CD4-positive, alpha-beta T cell treated with Interleukin-15 for 4 hours (primary cell): ENCODE data around the gene HOXB3.
"Not testable (repeated sequence)": the region's sequence is repeated elsewhere in the genome, so short reads cannot be mapped to it uniquely, and the experiment has no call there.

Experiments
- DNase-seq: peaks from one replicate; pipeline ENCODE4 v3.0.0-alpha.2; 2020; ENCODE audit warnings: low spot score

The HOXB3 gene

DNA sequence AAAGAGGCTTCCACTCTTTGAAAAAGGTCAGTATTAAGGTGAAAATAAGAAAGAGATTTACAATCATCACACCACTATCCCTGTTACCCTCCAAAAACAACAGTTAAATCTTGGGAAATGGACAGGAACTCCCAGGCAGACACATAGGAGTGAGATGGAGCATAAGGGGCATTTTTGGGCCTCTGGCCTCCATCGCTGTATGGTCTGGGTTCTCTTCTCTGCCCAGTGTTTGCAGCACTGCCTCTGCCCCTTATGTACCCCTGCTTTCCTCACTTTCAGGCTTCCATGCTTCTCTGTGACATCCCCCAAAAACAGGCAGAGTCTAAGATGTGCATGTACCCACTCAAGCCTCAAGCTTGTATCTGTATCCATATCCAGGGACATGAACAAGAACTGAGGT, 44.5 kb downstream of the HOXB3 start:
- DNase-seq: no peak

DNA sequence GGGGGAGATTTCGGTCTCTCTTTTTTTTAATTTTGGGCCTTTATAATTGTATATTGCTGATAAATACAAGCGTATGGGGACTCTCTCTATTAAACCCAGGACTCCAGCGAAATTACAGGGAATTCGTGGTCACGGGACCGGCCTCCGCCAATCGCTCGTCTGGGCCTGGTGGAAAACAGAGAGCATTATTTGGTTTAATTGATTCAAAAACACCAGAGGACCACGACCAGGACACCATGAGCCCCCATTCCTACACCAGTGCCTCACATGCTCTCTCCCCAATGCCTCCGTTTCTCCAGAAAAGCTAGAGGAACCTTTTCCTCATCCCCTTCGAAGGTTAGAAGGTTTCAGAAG, 45.0 kb downstream of the HOXB3 start, which contains the start of gene HOXB2:
TSS of gene HOXB2 (minus strand) at position 88 of the 354 bp plus-strand sequence. CDS start 198 bp downstream, outside the sequence.
- DNase-seq: no peak

DNA sequence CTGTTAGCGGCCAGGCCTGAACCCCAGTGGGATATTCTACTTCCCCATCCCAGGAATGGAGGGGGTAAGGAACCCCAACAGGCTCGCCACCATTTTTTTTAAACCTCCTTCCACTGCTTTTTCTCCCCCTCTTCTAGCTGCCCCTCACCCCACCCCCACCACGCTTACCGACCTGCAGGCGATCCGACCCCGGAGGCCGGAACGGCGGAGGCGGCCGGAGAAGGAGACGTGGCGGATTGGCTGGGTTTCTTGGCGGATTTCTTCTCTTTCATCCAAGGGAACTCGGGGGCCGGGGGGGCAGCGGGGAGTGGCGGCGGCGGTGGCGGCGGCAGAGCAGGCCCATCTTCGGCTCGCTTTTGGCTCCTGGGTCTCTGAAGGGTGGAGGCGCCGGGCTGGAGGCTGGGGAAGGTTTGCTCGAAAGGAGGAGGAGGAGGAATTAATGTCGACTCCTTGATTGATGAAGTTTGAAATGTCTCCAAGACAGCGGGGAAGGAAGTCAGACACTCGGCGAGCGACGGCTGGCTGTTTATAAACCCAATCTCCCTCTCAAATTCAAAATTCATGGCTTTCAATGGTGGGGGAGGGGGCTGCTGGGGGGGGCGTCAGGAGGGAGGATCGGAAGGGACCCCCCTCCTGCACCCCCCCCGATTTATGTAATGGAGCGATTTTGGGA, 45.6 kb downstream of the HOXB3 start:
- DNase-seq: peak; percentile 41

- DNase-seq: no peak
Measured at GRCh38 chr17:48543854-48544348, 46.1 kb downstream of the HOXB3 start.

- DNase-seq: peak; percentile 67
Measured at GRCh38 chr17:48543107-48543853, 46.8 kb downstream of the HOXB3 start.

GRCh38 chr17:48542698-48543106, 47.3 kb downstream of the HOXB3 start:
- no peak for DNase-seq

DNA sequence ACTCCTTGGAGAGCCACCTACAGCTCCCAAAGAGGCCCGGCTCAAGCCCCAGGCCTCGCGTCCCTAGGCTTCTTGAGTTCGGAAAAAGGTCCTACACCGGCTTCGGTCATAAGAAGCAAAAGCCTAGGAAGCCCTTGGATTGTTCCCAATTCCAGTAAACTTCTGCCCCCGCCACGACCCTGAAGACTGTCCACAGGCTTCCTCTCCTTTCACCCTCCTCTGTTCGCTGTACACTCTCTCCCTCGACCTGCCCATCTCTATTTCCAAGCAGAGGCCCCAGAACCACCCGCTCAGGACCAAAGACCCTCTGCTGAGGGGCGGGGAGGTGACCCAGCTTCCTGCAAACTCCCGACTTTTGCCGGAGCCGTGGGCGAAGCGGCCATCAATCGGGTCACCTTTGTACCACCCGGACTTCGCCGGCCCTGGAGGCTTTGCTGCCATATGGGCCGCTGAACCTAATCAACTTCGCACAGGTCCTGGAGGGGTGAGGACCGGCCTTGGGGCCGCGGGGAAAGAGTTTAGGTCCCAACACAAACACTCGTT, 47.9 kb downstream of the HOXB3 start:
- peak; percentile 25 for DNase-seq

- peak; percentile 37 for DNase-seq
Measured at GRCh38 chr17:48541577-48542113, 48.4 kb downstream of the HOXB3 start.

DNA sequence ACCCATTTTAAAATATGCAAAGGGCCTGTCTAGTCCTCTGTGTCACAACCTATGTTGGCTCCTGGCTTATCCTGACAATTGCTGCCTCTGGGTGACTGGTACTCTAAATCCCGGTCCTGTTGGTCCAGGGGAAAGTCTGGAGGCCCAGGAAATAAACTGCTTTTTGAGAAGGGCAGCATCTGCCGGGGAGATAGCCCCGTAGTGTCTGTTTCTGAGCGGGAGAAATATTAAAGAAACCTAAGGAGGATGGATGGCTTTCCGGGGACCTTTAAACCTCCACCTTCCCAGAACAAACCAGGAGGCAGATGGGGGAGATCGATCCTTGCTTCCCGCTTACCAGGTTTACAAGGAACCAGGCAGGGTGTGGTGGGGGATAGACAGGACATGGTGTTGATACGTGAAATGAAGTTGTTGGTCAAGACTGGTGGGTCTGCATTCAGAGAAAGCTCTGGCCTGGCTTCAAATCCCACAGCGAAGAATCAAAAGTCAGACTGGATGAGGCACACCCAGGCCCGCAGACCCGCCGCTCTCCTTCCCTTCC, 48.9 kb downstream of the HOXB3 start:
- peak; percentile 3 for DNase-seq

- no peak for DNase-seq
Measured at GRCh38 chr17:48540213-48540612, 49.8 kb downstream of the HOXB3 start.

- DNase-seq: no peak
Measured at GRCh38 chr17:48539177-48539576, 50.9 kb downstream of the HOXB3 start.

DNA sequence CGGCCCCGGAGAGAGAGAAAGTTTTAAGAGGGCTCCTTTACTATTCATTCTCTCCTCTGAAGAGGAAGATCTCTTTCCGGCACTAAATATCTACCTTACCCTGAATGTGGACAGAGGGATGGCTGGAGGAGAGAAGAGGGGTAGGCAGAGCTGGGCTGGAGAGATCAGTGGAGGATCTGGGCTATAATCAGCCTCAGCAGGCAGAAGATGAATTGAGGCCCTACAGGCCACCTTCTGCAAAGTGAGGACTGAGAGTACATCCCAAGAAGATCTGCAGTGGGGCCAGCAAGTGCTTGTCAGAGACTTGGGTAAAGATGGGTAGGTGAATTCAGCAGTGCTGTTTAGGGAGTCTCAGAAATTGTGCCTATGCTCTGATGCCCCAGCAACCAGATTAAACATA, 52.7 kb downstream of the HOXB3 start:
- DNase-seq: no peak

DNA sequence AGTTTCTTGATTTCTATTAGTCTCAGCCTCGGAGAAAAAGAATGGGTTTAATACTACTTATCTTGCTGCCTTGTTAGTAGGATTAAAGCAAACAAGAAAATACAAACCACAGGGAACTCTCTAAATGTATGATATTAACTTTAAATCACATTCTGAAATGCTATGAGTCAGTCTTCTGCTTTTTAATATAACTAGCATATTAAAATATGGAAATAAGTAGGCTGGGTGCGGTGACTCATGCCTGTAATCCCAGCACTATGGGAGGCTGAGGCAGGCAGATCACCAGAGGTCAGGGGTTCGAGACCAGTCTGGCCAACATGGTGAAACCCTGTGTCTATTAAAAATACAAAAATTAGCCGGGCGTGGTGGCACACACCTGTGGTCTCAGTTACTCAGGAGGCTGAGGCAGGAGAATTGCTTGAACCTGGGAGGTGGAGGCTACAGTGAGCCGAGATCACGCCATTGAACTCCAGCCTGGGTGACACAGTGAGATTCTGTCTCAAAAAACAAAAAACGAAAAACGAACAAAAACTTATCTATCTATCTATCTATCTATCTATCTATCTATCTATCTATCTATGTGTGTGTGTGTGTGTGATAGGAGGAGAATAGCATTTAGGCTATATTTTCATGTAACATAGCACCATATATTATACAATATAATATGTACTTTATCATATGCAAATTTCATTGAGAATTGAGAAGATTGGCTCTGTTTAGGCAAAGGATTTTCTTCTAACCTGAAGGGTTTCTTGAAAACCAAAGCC, 54.1 kb downstream of the HOXB3 start:
- DNase-seq: not testable (repeated sequence)

- no peak for DNase-seq
Measured at GRCh38 chr17:48532261-48532660, 57.8 kb downstream of the HOXB3 start.

GRCh38 chr17:48530887-48531272, 59.2 kb downstream of the HOXB3 start, which contains the start of gene HOXB1:
Gene HOXB1 (minus strand): TSS chr17:48531011. CDS start chr17:48530904, 107 bp downstream.
- no peak for DNase-seq

DNA sequence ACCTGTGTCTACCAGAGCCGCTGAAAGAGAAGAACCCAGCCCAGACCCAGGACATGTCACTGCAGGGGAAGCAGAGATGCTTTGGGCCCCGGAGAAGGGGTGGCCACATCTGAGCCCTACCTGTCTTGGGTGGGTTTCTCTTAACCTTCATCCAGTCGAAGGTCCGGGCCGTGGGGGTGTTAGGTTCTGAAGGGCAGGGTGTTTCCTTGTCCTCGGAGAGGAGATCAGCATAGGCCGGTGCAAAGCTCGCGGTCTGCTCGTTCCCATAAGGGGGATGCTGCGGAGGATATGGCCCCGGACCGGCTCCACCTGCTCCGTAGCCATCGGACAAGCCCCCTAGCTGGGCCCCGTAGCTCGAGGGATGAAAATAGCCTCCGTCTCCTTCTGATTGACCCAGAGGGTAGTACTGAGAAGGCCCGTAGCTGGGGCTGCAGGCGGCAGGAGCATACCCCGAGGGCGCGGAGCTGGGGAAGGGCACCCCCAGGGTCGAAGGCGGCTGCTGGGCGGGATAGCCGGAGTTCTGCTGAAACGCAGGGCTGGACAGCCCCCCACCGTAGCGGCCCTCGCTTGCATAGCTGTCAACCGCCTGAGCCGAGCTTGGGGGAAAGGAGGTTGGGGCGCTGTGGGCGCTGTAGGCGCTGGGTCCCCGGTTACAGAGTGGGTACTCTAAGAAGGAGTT, 59.7 kb downstream of the HOXB3 start:
- no peak for DNase-seq

- no peak for DNase-seq
Measured at GRCh38 chr17:48529683-48530009, 60.4 kb downstream of the HOXB3 start.

- DNase-seq: no peak
Measured at GRCh38 chr17:48528936-48529682, 60.9 kb downstream of the HOXB3 start.

DNA sequence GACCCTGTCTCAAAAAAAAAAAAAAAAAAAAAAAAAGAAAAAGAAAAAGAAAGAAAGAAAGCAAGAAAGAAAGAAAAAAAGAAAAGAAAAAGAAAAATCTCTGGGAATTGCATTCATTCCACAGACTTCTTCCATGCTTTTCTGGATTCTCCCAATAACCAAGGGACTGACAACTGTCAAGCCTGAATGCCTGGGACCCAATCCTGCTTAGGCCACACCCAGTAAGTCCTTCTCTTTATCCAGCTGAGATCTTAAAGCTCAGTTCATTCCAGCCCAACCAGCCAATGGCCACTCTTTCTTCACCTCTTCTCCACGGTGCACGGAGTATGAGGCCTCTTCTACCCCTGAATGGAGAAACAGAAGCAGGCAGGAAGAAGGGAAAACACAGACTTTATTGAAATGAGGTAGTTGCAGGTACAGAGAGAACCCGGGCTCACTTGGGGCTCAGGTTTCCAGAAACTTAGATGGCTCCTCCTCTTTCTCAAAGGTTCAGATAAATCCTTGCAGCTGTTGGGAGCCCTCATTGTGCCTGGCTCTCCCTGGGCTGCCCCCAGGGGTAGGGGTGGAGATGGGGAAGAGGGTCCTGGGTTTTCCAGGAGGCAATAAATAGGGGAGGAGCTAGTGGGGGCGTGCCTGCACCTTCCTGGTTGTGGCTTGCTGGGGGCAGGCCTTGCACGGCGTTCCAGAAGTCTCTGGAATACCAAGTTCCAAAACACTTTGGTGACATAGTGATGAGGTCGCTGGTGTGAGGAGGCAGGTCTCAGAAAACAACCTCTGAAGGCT, 61.7 kb downstream of the HOXB3 start:
- DNase-seq: no peak

DNA sequence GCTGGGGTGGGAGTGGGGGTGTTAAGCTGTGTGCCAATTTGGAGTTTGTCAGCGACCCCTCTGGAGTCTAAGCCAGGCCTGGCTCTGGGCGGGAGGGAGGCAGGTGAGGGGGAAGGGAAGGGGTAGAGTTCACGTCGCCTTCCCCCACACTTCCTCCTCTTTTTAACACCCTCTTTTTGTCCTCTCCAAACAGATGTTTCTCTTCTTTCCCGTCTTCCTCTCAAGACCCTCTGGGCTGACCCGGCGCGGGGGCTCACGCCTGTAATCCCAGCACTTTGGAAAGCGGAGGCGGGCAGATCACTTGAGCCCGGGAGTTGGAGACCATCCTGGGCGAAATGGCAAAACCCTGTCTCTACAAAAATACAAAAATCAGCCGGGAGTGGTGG, 62.5 kb downstream of the HOXB3 start:
- DNase-seq: no peak
